Measurements from ENCODE around the gene PHKB.

PHKB gene

GRCh38 chr16:47643323-47644000, 182.3 kb downstream of the PHKB start:
- H3K4me3 ChIP-seq (replicated peaks in 1 of 2; ENCODE audit: low read depth in 2 of 2, low read length in 2 of 2) = no peak overlapping the region
- no peak for TF ChIP-seq CTCF (IDR thresholded peaks at IDR 0.05; ENCODE audit: low read depth, low read length)
- DNase-seq (ENCODE audit: low read depth in 2 of 2) = peak in 1 of 2 donors; percentile 15

- no peak for TF ChIP-seq CTCF (IDR thresholded peaks at IDR 0.05; ENCODE audit: low read depth, low read length)
These were observed 183.0 kb downstream of the PHKB start for GRCh38 chr16:47644166-47644565.

GRCh38 chr16:47644661-47645060, 183.5 kb downstream of the PHKB start:
- DNase-seq (ENCODE audit: low read depth in 2 of 2) = peak; percentile 45 to 49
- H3K4me3 ChIP-seq (replicated peaks in 1 of 2; ENCODE audit: low read depth in 2 of 2, low read length in 2 of 2) = no peak overlapping the region
- no peak for TF ChIP-seq CTCF (IDR thresholded peaks at IDR 0.05; ENCODE audit: low read depth, low read length)

More at GRCh38 chr16:47644166-47644565, 183.0 kb downstream of the PHKB start:
- DNase-seq (ENCODE audit: low read depth in 2 of 2) = peak; percentile 91 to 95
- H3K4me3 ChIP-seq (replicated peaks in 1 of 2; ENCODE audit: low read depth in 2 of 2, low read length in 2 of 2) = no peak overlapping the region

GRCh38 chr16:47646914-47647313, 185.8 kb downstream of the PHKB start:
- no peak for TF ChIP-seq CTCF (IDR thresholded peaks at IDR 0.05; ENCODE audit: low read depth, low read length)
- no peak overlapping the region for H3K4me3 ChIP-seq (replicated peaks in 1 of 2; ENCODE audit: low read depth in 2 of 2, low read length in 2 of 2)
- DNase-seq (ENCODE audit: low read depth in 2 of 2) = no peak

GRCh38 chr16:47657032-47657431, 195.9 kb downstream of the PHKB start:
- H3K4me3 ChIP-seq (replicated peaks in 1 of 2; ENCODE audit: low read depth in 2 of 2, low read length in 2 of 2) = no peak overlapping the region
- no peak for TF ChIP-seq CTCF (IDR thresholded peaks at IDR 0.05; ENCODE audit: low read depth, low read length)
- no peak for DNase-seq (ENCODE audit: low read depth in 2 of 2)

GRCh38 chr16:47657977-47658376, 196.8 kb downstream of the PHKB start:
- DNase-seq (ENCODE audit: low read depth in 2 of 2) = no peak
- TF ChIP-seq CTCF (IDR thresholded peaks at IDR 0.05; ENCODE audit: low read depth, low read length) = no peak
- no peak overlapping the region for H3K4me3 ChIP-seq (replicated peaks in 1 of 2; ENCODE audit: low read depth in 2 of 2, low read length in 2 of 2)

- TF ChIP-seq CTCF (IDR thresholded peaks at IDR 0.05; ENCODE audit: low read depth, low read length) = no peak
- no peak for DNase-seq (ENCODE audit: low read depth in 2 of 2)
- H3K4me3 ChIP-seq (replicated peaks in 1 of 2; ENCODE audit: low read depth in 2 of 2, low read length in 2 of 2) = no peak overlapping the region
These were observed 199.4 kb downstream of the PHKB start for GRCh38 chr16:47660540-47660939.
